ENCODE data around the gene RNF167.
"Not testable (repeated sequence)": the region's sequence is repeated elsewhere in the genome, so short reads cannot be mapped to it uniquely, and the experiment has no call there.

RNF167 gene

DNA sequence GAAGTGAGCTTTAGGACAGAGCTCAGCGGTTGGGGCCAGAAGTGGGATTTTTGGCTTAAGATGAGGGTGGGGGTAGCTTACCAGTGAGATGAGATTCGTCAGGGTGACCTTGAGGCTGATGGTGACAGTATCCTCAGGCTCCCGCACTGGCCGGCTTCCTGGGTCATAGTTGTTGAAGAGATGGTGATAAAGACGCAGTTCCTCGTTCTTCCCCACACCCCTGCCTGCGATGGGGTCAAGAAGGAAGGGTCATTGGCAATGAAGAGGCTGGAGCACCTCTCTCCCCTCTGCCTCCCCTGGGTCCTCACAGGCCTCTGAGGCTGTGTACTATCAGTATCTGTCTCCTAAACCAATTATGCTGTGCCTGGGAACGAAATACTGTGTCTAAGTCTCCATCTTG, 37.5 kb upstream of the RNF167 start:
- DNase-seq (ENCODE audit: low spot score), result no peak

DNA sequence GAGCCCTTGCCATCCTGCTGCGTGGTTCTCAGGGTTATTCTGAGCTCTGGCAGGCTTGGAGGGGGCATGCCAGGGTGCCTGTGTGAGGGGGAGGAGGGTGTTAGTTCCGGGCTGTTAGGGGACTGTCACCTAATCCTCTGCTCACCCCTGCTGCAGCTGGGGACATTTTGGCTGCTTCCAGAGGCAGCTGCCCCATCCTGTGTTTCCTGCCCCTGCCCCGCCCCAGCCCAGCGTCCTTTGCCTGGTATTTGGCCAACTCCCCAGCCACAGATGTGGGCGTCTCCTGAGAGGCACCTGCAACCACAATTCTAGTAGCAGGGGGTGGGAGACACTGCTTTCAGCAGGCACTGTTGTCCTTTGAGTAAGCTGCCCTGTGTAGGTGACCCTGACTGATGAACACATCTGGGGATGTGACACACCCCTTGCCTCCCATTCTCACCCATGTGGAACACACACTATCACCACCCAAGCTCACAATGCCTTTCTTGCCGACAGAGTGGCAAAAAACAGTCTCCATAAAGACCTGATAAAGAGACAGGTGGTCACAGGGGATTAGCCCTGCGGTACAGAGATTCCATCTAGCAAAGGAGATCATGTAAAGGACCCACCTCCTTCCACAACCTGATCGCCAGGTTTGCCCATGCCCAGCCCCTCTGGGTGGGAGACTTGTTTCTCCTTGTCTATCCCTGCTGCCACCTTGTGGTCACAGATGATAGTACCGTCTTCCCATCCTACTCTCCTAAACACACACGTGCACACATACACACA, 36.8 kb upstream of the RNF167 start, which contains the start of gene CHRNE:
Gene CHRNE, minus strand, starts transcription at position 48 of the 768 bp plus-strand sequence. Its CDS starts 35 bp downstream, at position 13.
- DNase-seq (ENCODE audit: low spot score), result no peak

DNA sequence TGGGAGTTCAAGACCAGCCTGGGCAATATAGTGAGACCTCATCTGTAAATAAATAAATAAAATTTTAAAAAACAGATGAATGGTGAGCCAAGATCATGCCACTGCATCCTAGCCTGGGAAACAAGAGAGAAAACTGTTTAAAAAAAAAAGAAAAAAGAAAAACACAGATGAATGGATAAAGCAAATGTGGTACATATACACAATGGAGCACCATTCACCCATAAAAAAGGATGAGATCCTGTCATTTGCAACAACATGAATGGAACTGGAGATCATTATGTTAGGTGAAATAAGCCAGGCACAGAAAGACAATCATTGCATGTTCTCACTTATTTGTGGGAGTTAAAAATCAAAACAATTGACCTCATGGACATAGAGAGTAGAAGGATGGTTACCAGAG, 33.4 kb upstream of the RNF167 start:
- DNase-seq (ENCODE audit: low spot score), result not testable (repeated sequence)

DNA sequence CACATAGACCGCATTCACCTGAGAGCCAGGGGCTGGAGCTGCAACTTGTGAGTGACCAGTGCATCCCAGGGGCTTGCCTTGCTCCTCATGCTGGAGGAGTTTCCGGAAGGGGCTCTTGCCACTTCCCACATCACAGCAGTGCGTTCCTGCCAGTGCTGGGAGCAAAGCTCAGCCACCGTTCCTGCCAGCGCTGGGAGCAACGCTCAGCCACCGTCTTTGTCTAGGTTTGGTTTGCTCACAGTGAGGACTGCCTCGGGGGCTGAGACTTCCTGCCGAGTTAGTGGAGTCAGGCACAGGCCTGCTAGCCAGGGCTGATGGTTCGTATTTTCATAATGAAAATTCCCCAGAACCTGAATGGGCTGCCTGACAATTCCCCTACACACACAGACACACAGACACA, 31.8 kb upstream of the RNF167 start:
- no peak for DNase-seq (ENCODE audit: low spot score)

DNA sequence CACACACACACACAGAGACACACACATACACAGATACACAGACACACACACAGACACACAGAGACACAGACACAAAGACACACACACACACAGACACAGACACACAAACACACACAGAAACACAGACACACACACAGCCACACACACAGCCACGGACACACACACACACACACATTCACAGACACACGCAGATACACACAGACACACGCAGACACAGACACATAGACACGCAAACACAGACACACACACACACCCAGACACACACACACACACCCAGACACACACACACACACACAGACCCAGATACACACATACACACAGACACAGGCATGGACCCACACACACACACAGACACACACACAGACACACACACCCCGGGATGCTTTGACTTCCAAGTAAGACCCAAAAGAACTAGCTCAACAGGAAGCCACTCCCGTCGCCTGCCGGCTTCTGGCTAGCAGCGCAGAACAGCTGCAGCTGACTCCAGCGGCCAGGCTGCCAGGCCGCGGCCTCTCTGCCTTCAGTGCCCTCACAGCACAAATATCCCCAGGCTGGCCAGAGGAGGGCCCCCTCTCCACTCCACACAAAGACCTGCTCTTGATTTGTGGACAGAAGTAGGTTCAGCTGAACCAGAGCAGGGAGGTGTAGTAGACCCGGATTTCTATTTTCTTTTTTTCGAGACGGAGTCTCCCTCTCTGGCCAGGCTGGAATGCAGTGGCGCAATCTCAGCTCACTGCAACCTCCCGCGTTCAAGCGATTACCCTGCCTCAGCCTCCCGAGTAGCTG, 31.2 kb upstream of the RNF167 start:
- DNase-seq (ENCODE audit: low spot score), result peak; percentile 91

DNA sequence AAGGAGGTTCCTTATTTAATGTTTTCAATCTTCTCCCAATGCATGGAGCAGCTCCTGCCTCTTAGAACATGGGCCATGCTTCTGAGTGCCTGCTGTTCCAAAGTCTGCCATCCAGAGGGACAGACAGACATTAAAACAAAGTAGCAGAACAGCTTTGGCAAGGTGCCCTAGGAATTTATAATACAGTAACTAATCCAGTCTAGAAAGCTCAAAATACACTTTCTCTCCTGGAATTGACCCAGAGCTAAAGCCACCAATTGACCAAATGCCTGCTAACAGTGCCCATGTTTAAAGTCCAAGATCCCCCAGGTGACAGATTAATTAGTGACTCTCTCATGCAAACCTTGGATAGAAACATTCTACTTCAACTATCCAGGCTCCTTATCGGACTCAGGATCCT, 26.1 kb upstream of the RNF167 start:
- DNase-seq (ENCODE audit: low spot score), result no peak

DNA sequence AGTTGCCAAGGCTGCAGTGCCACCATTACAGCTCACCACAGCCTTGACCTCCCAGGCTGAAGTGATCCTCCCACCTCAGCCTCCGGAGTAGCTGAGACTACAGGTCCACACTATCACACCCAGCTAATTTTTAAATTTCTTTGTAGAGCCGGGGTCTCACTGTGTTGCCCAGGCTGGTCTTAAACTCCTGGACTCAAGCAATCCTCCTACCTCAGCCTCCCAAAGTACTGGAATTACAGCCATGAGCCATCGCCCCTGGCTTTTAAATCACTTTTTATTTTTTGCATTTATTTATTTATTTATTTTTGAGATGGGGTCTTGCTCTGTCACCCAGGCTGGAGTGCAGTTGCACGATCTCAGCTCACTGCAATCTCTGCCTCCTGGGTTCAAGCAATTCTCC, 25.5 kb upstream of the RNF167 start:
- DNase-seq (ENCODE audit: low spot score), result not testable (repeated sequence)

DNA sequence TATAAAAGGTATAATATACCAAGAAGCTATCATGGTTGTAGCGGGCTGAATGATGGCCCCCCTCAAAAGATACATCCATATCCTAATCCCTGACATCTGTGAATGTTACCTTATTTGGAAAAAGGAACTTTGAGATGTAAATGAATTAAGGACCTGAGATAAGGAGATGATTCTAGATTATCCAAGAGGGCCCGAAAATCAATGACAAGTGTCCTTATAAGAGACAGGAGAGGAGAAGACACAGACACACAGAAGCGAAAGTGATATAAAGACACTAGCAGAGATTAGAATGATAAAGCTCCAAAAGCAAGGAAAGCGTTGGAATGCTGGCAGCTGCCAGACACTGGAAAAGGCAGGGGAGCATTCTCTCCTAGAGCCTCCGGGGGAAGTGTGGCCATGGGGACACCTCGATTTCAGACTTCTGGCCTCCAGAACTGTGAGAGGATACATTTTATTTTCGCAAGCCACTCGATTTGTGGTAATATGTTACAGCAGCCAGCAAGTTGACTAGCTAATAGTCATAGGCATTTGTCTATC, 20.5 kb upstream of the RNF167 start:
- no peak for DNase-seq (ENCODE audit: low spot score)

DNA sequence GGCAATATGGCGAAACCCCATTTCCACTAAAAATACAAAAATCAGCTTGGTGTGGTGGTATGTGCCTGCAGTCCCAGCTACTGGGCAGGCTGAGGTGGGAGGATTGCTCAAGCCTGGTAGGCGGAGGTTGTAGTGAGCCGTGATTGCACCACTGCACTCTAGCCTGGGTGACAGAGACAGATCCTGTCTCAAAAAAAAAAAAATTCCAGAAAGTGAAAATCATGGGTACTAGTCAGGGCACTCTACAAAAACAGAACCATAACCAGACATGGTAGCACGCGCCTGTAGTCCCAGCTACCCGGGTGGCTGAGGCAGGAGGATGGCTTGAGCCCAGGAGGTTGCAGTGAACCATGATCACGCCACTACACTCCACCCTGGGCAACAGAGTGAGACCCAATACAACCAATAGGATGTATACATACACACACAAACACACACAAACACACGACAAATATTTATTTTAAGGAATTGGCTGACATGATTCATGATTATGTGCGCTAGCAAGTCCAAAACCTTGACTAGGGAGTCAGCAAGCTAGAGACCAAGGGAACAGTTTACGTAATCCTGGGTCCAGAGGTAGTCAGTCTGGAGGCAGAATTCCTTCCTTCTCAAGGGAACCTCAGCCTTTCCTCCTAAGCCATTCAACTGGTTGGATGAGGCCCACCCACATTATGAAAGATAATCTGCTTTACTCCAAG, 19.6 kb upstream of the RNF167 start:
- DNase-seq (ENCODE audit: low spot score), result no peak

DNA sequence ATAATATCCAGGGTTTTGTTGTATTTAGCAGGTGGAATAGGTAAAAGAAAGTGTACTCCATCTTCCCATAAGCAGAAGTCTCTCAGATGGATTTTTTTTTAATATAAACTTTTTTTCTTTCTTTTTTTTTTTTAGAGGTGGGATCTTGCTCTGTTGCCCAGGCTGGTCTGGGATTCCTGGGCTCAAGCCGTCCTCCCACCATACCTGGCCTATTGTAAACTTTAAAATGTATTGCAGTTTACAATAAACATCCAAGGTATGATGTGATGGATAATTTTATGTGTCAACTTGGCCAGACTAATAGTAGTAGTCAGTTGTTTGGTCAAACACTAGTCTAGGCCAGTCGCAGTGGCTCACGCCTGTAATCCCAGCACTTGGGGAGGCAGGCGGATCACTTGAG, 18.7 kb upstream of the RNF167 start:
- DNase-seq (ENCODE audit: low spot score), result no peak

DNA sequence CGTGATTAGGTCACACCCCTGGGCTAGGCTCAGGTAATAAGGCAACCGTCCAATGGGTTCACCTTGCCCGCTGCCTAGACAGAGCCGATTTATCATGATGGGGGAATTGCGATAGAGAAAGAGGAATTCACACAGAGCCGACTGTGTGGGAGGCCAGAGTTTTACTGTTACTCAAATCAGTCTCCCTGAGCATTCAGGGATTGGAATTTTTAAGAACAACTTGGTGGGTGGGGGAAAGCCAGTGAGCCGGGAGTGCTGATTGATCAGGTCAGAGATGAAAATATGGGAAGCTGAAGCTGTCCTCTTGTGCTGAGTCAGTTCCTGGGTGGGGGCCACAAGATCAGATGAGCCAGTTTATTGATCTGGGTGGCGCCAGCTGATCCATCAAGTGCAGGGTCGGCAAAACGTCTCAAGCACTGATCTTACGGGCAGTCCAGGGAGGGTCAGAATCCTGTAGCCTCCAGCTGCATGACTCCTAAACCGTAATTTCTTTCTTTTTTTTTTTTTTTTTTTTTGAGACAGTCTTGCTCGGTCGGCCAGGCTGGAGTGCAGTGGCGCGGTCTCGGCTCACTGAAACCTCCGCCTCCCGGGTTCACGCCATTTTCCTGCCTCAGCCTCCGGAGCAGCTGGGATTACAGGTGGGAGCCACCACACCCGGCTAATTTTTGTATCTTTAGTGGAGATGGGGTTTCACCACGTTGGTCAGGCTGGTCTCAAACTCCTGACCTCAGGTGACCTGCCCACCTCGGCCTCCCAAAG, 13.3 kb upstream of the RNF167 start:
- not testable (repeated sequence) for DNase-seq (ENCODE audit: low spot score)

DNA sequence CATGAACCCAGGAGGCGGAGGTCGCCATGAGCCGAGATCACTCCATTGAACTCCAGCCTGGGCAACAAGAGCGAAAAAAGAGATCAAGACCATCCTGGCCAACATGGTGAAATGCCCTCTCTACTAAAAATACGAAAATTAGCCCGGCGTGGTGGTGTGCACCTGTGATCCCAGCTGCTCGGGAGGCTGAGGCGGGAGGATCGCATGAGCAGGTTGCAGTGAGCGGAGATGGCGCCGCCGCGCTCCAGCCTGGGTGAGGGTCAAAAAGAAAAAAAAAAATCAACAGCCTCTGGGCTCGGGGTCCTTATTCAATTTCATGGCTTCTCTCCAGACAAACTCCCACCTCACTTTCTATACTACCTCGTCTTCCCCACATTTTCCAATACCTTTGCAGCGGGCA, 11.2 kb upstream of the RNF167 start:
- DNase-seq (ENCODE audit: low spot score), result no peak

DNA sequence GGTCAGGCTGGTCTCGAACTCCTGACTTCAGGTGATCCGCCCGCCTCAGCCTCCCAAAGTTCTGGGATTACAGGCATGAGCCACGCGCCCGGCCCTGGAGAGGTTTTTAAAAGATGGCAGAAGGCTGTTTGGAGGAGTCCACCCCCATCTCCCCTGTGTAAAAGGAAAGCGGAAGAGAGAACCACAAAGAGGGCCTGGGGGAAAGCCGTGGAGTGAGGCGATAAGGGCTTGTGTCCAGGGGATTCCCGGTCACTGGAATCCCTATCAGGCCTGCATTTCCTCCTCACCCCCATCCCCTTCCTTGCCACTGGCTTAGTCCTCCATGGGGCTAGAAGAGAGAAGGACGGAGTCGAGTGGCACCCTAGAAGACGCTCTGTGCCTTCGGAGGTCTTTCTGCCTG, 8.1 kb upstream of the RNF167 start, which contains the start of gene GP1BA:
Gene GP1BA, plus strand, starts transcription at position 315 of the 400 bp plus-strand sequence. CDS start 328 bp downstream, outside the sequence.
- DNase-seq (ENCODE audit: low spot score), result no peak

DNA sequence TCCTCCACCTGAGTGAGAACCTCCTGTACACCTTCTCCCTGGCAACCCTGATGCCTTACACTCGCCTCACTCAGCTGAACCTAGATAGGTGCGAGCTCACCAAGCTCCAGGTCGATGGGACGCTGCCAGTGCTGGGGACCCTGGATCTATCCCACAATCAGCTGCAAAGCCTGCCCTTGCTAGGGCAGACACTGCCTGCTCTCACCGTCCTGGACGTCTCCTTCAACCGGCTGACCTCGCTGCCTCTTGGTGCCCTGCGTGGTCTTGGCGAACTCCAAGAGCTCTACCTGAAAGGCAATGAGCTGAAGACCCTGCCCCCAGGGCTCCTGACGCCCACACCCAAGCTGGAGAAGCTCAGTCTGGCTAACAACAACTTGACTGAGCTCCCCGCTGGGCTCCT, 7.3 kb upstream of the RNF167 start:
- no peak for DNase-seq (ENCODE audit: low spot score)

DNA sequence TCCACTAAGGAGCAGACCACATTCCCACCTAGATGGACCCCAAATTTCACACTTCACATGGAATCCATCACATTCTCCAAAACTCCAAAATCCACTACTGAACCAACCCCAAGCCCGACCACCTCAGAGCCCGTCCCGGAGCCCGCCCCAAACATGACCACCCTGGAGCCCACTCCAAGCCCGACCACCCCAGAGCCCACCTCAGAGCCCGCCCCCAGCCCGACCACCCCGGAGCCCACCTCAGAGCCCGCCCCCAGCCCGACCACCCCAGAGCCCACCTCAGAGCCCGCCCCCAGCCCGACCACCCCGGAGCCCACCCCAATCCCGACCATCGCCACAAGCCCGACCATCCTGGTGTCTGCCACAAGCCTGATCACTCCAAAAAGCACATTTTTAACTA, 6.4 kb upstream of the RNF167 start:
- DNase-seq (ENCODE audit: low spot score), result no peak

DNA sequence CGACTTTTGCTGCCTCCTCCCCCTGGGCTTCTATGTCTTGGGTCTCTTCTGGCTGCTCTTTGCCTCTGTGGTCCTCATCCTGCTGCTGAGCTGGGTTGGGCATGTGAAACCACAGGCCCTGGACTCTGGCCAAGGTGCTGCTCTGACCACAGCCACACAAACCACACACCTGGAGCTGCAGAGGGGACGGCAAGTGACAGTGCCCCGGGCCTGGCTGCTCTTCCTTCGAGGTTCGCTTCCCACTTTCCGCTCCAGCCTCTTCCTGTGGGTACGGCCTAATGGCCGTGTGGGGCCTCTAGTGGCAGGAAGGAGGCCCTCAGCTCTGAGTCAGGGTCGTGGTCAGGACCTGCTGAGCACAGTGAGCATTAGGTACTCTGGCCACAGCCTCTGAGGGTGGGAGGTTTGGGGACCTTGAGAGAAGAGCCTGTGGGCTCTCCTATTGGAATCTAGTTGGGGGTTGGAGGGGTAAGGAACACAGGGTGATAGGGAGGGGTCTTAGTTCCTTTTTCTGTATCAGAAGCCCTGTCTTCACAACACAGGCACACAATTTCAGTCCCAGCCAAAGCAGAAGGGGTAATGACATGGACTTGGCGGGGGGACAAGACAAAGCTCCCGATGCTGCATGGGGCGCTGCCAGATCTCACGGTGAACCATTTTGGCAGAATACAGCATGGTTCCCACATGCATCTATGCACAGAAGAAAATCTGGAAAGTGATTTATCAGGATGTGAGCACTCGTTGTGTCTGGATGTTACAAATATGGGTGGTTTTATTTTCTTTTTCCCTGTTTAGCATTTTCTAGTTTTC, 5.7 kb upstream of the RNF167 start:
- no peak for DNase-seq (ENCODE audit: low spot score)

DNA sequence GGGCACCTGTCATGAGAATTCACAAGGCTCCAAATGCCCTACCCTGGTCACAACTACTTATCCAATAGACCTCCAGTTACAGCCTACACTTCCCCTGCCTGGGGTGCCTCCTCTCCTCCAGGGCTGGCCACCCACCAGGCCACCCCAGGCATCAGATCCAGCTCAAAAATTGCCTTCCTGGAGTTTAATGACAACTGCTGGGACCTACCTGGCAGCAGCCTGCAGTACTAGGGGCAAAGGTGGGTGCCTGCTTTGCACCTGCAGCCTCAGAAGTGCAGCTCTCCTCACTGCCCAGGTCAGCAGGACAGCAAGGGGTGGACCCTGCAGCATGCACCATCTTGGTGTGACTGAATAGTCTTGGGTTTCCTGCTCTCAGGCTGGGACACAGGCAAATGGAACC, 4.4 kb upstream of the RNF167 start:
- no peak for DNase-seq (ENCODE audit: low spot score)

DNA sequence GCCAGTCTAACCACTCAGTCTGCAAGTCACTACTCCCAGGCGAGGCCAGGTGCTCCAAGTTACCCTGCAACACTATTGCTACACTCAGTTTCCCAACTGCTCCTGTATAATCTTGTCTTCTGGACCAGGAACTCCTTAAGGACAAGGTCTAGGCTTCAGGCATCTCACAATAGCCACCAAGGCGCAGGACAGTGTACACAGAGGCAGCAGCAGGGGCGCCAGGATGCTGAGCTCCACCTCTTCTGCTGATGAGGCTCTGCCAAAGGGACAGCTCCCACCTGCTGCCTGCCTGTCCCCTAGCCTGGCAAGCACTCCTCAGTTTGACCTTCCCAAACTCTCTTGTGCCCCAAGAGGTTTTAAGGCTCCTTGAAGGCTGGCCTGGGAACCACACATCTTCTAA, 3.6 kb upstream of the RNF167 start:
- no peak for DNase-seq (ENCODE audit: low spot score)

DNA sequence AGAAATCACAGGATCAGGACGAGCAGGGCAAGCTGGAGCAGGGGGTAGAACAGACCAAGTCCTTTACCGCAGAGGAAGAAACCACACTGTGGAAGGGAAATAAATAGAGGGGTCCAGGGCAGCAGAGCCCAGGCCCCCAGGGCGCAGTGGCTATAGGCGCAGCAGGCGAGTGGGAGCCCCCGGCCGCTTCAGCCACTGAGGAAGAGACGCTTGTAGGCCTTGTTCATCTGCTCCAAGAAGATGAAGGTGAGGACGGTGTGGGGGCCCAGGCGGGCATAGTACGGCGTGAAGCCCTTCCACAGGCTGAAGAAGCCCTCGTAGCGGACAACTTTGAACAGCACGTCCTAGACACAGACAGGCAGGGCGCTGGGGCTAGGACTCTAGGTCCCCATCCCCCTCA, 2.5 kb upstream of the RNF167 start:
- no peak for DNase-seq (ENCODE audit: low spot score)

DNA sequence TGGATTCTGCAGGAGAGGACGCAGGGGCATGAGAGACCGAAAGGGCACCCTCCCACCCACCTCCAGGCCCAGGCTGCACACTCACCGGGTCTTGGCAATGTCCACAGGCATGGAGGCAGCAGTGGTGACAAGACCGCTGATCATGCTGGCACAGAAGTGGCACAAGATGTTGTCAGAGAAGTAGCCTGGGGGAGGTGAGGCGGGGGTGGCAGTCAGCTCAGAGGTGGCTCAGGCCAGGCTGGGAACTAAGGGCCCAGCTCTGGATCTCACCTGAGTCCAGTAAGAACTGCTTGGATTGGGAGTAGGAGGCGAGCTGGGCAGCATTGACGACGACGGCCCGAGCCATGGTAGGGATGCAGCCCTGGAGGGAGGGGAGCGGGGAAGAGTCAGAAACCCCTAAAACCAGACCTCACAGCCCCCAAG, 2.0 kb upstream of the RNF167 start:
- DNase-seq (ENCODE audit: low spot score), result no peak

Data from left forelimb (tissue), 1 donor.